Measurements from ENCODE around the gene PAN2.
"Not testable (repeated sequence)": the region's sequence is repeated elsewhere in the genome, so short reads cannot be mapped to it uniquely, and the experiment has no call there.

Gene PAN2

DNA sequence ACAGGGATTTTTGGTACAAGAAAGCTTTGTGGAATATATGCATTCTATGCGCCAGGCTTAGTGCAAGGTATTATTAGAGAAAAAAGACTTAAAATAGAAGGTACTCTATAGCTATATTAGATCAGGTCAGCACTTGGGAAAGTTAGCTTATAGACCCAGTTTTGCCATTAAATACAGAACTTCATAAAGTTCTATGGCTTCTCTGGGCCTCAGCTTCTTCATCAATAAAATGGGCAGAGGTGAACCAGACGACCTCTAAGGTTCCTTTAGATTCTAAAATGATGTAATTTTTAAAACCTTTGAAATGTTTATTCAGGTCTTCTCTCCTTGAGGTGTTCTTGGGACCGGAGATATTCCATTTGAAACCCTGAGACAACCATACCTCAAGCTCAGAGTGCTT lies 25.1 kb downstream of the PAN2 start:
- no peak for DNase-seq (ENCODE audit: low read depth in 2 of 3, low spot score in 2 of 3)

DNA sequence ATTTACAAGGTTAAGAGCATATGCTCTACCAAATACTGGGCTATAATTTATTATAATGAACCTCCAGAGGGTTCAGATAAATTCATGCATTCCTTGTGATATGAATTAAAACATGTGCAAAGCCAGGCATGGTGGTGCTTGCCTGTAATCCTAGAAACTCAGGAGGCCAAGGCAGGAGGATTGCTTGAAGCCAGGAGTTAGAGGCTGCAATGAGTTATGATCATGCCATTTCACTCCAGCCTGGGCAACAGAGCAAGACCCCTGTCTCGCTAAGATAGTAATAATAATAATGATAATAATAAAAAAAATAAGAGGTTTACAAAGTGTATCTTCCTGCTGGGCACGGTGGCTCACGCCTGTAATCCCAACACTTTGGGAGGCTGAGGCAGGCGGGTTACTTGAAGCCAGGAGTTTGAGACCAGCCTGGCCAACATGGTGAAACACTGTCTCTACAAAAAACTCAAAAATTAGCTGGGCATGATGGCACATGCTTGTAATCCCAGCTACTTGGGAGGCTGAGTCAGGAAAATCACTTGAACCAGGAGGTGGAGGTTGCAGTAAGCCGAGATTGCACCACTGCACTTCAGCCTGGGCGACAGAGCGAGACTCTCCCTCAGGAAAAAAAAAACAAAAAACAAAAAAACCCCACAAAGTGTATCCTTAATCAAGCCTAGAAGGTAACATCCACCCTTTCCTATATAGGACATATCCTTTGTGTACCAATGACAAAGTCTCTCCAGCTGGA lies 26.4 kb downstream of the PAN2 start:
- DNase-seq (ENCODE audit: low read depth in 2 of 3, low spot score in 2 of 3), result no peak

DNA sequence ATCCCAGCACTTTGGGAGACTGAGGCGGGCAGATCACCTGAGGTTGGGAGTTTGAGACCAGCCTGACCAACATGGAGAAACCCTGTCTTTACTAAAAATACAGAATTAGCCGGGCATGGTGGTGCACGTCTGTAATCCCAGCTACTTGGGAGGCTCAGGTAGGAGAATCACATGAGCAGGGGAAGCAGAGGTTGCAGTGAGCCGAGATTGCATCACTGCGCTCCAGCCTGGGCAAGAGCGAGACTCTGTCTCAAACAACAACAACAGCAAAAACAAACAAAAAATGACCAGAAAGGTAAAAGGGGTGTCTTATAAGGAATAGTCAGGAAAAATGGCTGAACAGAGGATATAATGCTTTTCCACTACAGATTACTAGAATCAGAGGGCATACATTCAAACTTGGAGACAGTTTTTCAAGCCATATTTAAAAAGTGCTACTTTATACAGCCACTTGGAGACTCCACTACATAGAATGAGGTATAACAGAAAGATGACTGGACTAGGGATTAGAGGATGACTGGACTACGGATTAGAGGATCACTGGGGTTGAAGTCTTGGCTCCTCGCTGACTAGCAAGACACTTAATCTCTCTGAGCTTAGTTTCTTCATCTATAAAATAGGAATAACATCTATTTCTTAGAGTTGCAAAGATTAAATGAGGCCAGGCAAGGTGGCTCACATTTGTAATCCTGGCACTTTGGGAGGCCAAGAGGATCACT lies 28.8 kb downstream of the PAN2 start:
- DNase-seq (ENCODE audit: low read depth in 2 of 3, low spot score in 2 of 3), result no peak

DNA sequence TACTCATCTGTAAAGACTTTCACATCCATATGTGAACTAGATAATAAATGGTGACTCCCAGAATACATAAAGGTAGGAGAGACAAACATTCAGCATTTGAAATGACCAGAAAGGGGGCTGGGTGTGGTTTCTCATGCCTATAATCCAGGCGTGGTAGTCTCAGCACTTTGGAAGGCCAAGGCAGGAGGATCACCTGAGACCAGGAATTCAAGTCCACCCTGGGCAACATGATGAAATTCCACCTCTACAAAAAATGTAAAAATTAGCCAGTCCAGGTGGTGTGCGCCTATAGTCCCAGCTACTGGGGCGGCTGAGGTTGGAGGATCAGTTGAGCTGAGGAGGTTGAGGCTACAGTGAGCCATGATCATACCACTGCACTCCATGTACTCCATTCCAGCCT lies 29.5 kb downstream of the PAN2 start:
- no peak for DNase-seq (ENCODE audit: low read depth in 2 of 3, low spot score in 2 of 3)

DNA sequence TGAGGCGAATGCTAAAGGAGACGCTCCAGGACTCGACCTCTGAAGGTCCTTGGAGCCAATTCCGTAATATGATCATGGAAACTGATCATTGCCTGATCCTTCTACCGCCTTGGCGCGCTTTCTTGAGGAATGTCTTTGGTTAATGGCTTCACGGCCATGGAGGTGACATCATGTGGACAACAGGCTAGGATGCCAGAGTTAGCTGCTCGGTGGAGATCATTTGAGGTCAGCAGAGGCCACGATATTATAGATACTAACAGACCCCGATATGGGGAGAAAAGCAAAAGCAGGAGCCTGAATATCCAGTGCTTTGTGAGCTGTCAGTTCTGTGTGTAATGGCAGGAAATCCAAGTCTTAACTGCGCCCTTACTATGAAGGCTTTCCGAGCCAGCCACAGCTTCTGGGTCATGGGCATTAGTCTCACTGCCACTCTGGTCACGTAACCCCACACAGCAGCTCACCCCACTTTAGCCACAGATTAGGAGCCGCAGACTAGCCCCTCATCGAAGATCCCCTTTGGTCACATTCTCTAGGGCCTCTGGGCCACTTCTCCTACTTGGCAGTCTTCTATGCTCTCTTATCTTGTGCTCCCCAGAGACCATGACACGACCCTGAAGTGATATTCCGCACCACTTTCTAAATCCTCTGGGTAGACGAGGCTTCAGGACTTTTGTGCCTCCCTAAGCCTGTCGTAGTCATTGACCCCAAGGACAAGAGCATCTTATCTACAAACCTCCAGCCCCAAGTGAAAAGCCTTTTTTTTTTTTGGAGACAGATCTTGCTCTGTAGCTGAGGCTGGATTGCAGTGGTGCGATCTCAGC lies 32.9 kb downstream of the PAN2 start:
- no peak for DNase-seq (ENCODE audit: low read depth in 2 of 3, low spot score in 2 of 3)

DNA sequence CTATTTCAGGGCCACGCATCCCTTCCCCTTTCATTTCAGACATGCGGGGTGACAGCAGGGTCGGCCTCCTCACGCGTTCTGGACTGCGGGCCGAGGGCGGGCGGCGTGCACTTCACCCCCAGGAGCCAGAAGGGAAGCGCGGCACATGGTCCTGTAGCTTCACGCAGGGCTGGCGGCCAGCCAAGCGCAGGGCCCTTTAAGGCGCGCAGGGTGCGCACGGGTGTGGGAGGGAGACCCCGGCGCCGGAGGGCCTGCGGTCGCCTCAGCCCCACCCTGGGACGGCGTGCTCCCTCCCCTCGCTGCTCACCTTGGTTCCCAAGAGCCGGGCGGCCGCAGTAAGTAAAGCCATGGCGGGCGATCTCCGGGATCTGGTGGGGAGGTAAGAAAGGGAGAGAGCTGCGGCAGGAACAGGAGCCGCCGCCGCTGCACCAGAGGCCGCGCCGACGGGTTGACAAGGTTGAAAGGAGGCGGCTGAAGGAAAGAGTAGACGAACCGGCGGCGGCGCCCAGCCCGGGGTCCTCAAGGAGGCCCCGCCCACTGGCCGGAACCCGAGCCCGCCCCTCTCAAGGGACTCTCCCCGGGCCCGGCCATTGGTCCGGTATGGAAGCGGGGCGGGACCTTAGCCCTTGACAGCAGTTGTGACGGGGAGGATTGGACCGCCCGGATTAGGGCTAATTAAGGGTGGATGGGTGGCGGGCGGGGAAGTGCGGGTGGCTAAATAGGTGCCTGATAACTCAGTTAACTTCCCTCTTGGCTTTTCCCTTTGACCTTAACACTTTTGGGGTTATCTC lies 33.8 kb downstream of the PAN2 start, which contains the start of gene CS:
Gene CS, minus strand, starts transcription at position 478 of the 791 bp plus-strand sequence. Its CDS starts 129 bp downstream, at position 349.
- DNase-seq (ENCODE audit: low read depth in 2 of 3, low spot score in 2 of 3), result peak; percentile 91 to 97 (median 95)

DNA sequence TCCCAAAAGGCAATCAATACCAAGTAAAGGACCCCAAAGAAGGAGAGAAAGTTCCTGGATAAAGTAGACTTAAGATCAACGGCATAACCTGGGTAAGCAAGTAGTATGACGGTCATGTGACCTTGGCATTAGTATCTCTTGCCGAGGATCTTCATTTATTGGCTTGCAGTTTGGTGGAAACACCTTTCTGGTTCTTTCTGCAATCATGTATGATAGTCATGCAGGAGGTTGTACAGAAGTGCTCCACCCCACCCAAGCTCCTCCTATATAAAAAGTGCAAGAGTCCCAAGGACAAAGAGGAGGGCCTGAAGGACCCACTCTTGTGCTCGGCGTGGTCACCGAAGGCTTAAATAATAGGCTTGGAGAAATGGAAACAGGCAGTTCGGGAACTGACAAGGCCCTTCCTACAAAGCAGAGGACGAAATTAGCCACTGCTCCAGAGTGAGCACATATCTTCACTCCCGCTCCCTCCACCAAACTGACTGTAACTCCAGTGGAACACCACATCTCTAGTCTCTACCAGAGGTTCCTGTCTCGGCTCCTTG lies 34.4 kb downstream of the PAN2 start:
- DNase-seq (ENCODE audit: low read depth in 2 of 3, low spot score in 2 of 3), result peak in 1 of 3 experiments; percentile 22

DNA sequence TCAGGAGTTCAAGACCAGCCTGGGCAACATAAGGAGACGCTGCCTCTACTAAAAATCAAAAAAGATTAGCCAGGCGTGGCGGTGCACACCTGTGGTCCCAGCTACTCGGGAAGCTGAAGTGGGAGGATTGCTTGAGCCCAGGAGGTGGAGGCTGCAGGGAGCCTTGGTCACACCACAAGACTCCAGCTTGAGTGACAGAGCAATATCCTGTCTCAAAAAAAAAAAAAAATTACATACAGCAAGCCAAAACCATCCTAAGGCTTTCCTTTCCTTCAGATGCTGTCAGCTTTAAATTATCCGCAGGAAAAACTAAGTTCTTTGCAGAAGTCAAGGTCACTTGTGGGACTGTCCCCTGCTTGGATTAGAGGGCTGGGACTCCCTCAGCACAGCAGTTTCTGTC lies 35.0 kb downstream of the PAN2 start:
- no peak for DNase-seq (ENCODE audit: low read depth in 2 of 3, low spot score in 2 of 3)

DNA sequence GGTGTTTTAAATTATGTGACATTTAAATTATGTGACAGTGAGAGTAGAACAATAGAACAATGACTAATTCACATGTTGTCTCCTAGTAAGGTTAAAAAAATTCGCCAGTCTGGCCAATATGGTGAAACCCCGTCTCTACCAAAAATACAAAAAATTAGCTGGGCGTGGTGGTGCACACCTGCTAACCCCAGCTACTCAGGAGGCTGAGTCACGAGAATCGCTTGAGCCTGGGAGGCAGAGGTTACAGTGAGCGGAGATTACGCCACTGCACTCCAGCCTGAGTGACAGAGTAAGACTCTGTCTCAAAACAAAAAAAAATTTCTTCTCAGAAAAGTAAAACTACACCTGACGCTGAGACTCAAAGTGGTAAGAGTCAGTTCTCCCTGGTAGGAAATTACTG lies 36.4 kb downstream of the PAN2 start:
- DNase-seq (ENCODE audit: low read depth in 2 of 3, low spot score in 2 of 3), result no peak

DNA sequence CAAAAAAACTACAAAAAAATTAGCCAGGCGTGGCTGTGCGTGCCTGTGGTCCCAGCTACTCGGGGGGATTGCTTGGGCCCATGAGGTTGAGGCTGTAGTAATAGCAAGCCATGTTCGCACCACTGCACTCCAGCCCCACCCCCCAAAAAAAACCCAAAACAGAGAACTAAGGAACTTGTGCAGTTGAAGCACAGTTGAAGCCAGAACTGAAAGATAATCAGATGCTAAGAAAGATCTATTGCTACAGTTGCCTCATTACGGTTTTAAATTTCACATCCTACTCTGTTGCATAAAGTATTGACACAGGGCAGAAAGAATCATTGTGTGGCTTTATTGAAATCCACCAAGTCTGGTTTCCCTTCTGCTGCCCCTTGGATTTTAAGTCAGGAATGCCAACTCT lies 37.5 kb downstream of the PAN2 start:
- DNase-seq (ENCODE audit: low read depth in 2 of 3, low spot score in 2 of 3), result no peak

DNA sequence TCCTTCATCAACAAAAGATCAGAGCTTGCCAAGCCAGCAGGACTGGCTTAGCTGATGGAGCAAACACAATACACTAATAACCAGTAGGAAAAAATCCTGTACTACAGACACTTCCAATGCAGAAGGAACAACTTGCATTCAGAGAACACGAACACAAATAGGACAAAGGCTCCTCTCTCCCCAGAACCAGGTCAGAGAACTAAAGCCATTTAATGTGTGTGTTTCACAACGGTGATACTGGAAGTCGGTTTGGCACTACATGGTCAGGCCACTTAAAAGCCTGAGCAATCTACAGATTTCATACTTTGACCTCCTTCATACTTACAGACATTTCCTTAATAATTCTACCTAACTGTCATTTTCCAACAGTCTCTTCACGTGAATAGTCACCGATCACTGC lies 40.0 kb downstream of the PAN2 start:
- DNase-seq (ENCODE audit: low read depth in 2 of 3, low spot score in 2 of 3), result no peak

DNA sequence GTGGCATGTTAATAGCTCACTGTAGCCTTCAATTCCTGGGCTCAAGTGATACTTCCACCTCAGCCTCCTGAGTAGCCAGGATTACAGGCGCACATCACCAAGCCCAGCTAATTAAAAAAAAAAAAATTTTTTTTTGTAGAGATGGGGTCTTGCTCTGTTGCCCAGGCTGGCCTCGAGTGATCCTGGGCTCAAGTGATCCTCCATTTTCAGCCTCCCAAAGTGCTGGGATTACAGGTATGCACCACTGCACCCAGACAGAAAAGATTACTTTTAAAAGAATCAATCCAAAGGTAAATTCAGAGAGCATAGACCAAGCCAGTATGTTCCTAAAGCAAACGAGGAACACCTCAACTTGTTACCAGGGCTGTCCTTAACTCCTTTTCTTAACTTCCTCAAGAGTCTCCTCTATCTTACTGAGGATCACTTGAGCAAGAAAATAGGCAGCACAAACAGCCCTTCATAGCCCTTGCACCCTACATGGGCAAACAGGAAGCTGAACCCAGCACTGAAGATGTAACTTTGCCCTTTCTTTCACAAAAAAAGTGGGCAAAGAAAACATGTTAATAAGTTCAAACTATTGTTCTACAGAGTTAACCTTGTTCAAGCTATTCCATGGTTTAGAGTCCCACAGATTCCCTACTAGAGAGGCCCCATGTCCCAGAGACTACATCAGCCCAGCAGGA lies 45.0 kb downstream of the PAN2 start:
- DNase-seq (ENCODE audit: low read depth in 2 of 3, low spot score in 2 of 3), result no peak

DNA sequence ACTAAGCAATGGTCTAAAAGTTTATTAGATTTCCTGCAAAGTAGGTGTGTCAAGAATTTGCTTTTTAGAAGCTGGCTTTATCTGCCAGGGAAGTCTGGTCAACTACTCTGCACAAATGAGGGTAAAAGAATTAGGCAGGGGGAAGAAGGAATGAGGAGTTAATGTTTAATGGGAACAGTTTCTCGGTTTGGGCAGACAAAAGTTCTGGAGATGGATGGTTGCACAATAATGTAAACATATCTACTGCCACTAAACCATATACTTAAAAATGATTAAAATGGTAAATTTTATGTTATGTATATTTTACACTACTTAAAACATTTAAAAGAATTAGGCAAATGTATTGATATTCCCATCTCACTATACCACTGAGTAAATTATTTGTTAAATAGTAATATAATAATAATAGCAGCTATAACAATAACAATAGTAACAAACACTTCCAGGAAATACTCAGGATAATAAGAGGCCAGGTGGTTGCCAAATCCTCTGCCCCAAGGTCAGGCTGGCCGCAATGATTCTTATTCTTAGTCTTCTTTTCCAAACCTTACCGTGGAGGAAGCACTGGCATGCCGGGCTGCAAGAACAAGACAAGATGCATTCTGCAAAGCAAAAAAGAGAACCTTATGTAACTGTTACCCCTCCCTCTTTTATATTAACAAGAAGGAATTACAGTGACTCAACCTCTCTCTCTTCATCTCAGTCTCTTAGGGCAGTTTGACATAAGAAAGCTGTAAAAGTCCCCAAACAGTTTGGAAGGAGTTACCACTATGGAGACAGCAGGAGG lies 47.6 kb downstream of the PAN2 start:
- DNase-seq (ENCODE audit: low read depth in 2 of 3, low spot score in 2 of 3), result no peak

DNA sequence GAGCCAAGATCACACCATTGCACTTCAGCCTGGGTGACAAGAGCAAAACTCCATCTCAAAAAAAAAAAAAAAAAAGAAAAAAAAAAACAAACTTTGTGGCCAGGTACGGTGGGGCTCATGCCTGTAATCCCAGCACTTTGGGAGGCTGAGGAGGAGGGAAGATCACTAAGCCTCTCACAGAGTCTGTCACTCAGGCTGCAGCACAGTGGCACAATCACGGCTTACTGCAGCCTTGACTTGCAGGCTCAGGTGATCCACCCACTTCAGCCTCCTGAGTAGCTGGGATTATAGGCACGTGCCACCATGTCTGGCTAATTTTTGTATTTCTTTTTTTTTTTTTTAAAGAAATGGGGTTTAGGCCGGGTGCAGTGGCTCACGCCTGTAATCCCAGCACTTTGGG lies 49.5 kb downstream of the PAN2 start:
- not testable (repeated sequence) for DNase-seq (ENCODE audit: low read depth in 2 of 3, low spot score in 2 of 3)

DNA sequence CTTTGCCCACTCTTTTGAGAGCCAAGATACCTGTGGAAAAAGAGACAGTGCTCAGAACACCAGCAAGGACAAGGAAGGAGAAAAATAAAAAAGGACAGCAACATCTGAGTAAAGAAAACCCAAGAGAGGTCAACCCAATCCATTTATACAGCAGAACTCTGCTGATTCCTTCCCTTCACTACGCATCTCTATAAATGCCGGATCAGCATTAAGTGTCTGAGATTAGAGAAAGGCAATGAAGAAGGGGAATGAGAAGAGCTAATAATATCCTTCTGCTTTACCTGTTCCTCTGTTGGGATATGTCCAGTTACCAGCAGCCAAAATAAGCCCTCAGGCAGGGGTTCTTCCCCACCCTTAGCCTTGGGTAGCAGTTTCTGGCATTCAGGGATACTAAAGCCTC lies 51.2 kb downstream of the PAN2 start:
- DNase-seq (ENCODE audit: low read depth in 2 of 3, low spot score in 2 of 3), result no peak

DNA sequence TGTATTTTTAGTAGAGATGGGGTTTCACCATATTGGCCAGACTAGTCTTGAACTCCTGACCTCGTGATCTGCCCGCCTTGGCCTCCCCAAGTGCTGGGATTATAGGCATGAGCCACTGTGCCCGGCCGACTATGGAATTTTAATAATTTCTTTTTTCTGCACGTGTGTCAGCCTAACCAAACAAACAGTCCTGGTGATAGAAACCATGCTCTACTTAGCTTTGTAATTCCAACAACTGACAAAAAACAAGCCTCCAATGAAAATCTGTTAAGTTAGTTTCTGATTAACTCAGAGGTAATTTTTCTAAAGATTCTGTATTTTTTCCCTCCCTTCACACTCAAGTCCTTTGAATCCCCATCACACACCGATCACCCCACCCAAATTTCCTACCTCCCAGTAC lies 51.8 kb downstream of the PAN2 start:
- no peak for DNase-seq (ENCODE audit: low read depth in 2 of 3, low spot score in 2 of 3)

DNA sequence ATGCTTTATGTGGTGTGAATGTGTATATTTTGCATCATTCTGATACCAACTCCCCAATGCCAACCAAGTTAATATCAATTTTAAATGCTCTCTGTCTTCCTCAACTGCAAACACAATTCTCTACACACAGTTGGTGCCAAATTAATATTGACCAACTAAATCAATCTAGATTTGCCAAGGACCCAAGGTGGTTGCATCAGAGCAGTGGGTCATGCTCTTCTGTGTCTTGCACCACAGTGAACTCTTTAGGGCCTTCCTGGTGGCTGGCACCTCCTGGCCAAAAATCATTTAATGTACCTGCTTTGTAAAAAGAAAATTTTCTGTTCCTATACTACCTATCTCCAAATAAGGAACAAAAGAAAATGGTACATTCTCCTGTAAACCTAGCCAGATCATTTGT lies 53.0 kb downstream of the PAN2 start:
- DNase-seq (ENCODE audit: low read depth in 2 of 3, low spot score in 2 of 3), result no peak

DNA sequence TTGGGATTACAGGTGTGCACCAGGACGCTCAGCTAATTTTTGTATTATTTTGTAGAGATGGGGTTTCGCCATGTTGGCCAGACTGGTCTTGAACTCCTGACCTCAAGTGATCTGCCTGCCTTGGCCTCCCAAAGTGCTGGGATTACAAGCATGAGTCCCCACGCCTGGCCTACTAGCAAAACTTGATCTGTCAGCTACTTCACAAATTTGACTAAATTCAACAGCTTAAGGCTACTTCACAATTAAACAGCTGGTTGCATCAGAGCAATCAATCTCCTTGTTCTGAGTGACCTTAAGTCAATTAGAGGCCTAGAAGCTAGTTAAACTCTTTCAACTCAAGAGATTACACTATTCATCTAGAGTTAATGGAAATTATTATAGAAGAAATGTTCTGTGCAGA lies 54.9 kb downstream of the PAN2 start:
- DNase-seq (ENCODE audit: low read depth in 2 of 3, low spot score in 2 of 3), result no peak

DNA sequence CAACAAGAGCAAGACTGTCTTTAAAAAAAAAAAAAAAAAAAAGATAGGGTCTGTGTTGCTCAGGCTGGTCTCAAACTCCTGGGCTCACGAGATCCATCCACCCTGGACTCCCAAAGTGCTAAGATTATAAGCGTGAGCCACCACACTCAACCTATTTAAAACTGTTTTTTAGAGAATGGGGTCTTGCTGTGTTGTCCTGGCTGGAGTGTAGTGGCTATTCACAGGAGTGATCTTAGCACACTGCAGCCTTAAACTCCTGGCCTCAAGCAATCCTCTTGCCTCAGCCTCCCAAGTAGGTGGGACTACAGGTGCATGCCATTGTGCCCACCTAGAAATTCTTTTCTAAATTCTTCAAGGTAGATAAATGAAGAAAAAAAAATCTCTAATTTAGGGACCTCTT lies 59.5 kb downstream of the PAN2 start:
- no peak for DNase-seq (ENCODE audit: low read depth in 2 of 3, low spot score in 2 of 3)
